ENCODE measurements around the gene ZBTB12. TPM values are rescaled to one million over a fixed set of nuclear protein-coding genes. Genes with fewer than 3 reads are reported as not detected.

The ZBTB12 gene
- total and polyA plus RNA-seq, 2 of the 8 experiments (the other 6 are each of a cell fraction or from before 2014, with no cell fraction given) = 20.7 to 40.8 TPM

GRCh38 chr6:31919624-31920303, 17.9 kb upstream of the ZBTB12 start (continued):
- no peak for TF ChIP-seq ATF2 (IDR thresholded peaks at IDR 0.05; ENCODE audit: low read length)
